SH-SY5Y (cell line): ENCODE data around the gene MEAF6.

ENCODE experiments used
- GATA2 ChIP-seq: IDR thresholded peaks from 2 replicates; pipeline ENCODE4 v1.6.1; 2011; ENCODE audit warnings: mild to moderate bottlenecking, low read depth, low read length
- GATA3 ChIP-seq: IDR thresholded peaks from 2 replicates; pipeline ENCODE4 v1.6.1; 2011; ENCODE audit warnings: low read depth, mild to moderate bottlenecking, low read length, moderate library complexity

- no peak for TF ChIP-seq GATA3
- TF ChIP-seq GATA2 = no peak
Measured at GRCh38 chr1:37482796-37483744, 31.5 kb downstream of the MEAF6 start.
